GM21381 (cell line): ENCODE results near the gene ECPAS.
A peak's percentile ranks its signal among the peaks of the same experiment; 100 is the strongest.
"Not testable (repeated sequence)": the region's sequence is repeated elsewhere in the genome, so short reads cannot be mapped to it uniquely, and the experiment has no call there.

Experiments
- ATAC-seq: cut with Tn5 transposase; IDR thresholded peaks from one replicate; pipeline ENCODE4 v1.9.1; 2021; ENCODE audit warnings: mild to moderate bottlenecking, moderate library complexity; ENCODE audit not compliant: unreplicated experiment

The ECPAS gene, protein sequence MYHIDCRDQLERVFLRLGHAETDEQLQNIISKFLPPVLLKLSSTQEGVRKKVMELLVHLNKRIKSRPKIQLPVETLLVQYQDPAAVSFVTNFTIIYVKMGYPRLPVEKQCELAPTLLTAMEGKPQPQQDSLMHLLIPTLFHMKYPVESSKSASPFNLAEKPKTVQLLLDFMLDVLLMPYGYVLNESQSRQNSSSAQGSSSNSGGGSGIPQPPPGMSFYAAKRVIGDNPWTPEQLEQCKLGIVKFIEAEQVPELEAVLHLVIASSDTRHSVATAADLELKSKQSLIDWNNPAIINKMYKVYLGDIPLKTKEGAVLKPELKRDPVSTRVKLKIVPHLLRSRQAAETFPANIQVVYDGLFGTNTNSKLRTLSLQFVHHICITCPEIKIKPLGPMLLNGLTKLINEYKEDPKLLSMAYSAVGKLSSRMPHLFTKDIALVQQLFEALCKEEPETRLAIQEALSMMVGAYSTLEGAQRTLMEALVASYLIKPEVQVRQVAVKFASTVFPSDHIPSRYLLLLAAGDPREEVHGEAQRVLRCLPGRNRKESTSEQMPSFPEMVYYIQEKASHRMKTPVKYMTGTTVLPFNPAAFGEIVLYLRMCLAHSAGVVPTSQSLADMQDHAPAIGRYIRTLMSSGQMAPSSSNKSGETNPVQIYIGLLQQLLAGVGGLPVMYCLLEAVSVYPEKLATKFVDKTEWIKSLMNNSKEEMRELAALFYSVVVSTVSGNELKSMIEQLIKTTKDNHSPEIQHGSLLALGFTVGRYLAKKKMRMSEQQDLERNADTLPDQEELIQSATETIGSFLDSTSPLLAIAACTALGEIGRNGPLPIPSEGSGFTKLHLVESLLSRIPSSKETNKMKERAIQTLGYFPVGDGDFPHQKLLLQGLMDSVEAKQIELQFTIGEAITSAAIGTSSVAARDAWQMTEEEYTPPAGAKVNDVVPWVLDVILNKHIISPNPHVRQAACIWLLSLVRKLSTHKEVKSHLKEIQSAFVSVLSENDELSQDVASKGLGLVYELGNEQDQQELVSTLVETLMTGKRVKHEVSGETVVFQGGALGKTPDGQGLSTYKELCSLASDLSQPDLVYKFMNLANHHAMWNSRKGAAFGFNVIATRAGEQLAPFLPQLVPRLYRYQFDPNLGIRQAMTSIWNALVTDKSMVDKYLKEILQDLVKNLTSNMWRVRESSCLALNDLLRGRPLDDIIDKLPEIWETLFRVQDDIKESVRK (N-terminal part only)

DNA sequence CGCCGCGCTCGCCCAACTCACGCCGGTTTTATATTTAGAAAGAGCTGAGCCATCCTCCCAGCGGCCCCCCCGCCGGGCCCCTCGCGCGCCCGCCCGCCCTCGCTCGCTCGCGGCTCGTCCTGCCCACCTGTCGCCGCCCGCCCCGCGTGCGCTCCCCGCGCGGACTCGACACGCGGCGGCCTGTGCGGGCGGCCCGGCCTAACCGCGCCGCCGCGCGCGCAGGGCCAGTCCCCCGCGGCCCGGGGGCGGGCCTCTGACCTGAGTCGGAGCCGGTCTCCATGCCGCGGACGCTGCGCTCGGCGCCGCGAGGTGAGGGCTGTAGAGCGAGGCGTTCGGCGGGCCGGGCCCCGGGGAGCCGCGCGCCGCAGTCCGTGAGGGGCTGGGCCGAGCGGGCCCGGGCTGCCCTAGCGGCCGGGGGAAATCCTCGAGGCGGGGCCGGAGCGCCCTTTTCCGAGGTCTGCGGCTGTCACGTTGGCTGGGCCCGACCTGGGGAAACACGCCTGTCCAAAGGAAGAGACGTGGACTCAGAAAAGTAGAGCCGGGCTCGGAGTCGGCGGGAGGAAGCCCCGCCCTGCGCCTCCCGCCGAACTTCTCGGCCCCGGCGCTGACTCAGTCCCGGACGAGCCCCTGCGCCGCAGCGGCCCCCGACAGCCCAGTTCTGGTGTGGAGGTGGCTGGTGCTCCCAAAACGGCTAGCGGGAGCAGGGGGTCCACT is at the start of gene ECPAS:
TSS of gene ECPAS (minus strand) at position 526 of the 714 bp plus-strand sequence. CDS start 11,465 bp downstream, outside the sequence.
- ATAC-seq: peak; percentile 49

DNA sequence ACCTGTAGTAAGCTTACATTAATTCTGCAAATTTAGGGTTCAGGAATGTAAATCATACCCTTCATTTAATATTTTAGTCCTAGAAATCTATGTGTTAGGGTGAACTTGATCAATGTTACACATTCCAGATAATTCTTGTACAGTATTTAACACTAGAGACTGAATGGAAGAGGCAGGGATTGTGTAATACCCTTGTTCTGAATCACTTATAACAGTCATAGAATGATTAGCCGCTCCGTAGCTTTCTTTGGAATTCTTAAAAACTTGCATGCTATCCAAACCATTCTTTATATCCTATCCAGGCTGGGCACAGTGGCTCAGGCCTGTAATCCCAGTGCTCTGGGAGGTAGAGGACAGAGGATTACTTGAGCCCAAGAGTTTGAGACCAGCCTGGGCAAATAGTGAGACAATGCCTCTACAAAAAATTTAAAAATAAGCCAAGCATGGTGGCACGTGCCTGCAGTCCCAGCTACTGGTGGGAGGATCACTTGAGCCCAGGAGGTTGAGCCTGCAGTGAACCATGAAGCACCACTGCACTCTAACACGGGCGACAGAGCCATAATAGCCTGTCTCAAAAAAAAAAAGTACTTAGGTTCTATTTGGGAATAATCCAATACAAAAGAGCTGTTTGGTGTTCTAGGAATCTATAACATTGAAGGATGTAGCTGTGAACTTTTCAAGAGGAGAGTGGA is 49.1 kb upstream of the ECPAS start:
- no peak for ATAC-seq

DNA sequence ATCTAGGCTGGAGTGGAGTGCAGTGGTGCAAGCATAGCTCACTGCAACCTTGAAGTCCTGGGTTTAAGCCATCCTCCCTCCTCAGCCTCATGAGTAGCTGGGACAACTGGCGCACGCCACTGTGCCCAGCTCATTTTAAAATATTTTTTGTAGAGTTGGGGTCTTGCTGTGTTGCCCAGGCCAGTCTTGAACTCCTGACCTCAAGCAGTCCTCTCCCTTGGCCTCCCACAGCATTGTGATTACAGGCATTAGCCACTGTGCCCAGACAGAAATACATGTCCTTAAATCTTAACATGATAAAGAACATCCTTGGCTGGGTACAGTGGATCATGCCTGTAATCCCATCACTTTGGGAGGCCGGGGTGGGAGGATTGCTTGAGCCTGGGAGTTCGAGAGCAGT is 47.5 kb upstream of the ECPAS start:
- ATAC-seq: no peak

DNA sequence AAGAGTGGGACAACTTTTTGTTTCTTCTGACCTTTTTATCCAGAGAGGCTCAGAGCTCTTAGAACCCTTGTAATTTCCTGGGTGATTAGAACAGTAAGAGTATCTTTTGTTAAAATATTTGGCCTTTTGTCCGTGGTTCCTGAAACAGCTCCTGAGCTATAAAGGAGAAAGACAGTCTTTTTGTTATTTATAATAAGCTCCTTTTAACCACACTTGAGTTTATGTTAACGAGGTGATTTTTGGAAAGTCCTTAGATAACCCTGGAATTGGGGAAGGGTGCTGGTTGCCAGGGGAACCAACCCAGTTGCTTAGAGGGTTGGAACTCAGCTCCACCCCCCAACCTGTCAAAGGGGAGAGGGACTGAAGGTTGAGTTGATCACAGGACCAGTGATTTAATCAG is 45.6 kb upstream of the ECPAS start:
- no peak for ATAC-seq

DNA sequence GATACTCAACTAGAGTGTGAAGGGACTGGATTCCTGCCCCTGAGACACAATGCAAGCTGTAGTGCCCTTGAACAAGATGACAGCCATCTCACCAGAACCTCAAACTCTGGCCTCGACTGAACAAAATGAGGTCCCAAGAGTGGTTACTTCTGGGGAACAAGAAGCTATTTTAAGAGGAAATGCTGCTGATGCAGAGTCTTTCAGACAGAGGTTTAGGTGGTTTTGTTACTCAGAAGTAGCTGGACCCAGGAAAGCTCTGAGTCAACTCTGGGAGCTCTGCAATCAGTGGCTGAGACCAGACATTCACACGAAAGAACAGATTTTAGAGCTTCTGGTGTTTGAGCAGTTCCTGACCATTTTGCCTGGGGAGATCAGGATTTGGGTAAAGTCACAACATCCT is 43.2 kb upstream of the ECPAS start:
- no peak for ATAC-seq

DNA sequence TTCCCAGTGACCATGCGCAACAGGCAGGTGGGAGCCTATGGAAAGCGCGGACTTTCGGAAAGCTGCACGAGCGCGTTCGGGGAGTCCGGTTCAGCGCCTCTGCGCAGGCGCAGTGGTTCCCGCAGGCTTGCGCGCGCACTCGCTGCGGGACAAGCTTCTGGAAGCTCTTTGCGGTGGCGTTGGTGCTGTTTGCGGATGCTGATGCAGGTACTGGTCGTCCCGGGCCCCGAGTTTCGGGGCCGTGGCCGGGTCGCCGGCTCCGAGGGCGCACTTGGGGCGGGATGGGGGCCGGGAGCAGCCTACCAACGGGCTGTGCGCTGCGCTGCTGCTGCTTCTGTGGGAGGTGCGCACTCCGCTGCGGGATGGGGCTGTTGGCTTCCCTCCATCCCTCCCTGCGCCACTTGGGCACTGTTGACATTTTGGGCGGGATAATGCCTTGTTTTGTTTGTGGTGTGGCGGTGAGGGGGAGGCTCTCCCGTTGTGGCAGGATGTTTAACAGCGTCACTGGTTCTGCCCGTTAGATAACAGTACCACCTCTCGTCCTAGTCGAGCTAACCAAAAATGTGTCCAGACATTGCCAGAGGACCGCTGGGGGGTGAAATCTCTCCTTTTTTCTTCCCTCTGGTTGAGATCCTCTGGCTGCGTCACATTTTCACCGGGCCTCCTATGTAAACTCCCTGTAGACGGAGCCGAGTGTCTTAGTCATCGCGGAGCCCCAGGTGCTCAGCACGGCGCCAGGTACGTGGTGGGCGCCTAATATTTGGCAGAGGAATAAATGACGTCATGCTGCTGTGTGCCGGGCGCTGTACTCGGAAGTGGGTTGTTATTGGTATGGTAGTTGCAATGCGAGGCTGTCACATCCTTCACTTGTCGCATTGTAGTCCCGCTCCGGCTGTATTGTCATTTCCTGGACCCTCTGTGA is 41.1 kb upstream of the ECPAS start, which contains the start of gene ZNF483:
TSS of gene ZNF483 (plus strand) at position 124 of the 922 bp plus-strand sequence. CDS start 2,217 bp downstream, outside the sequence.
- ATAC-seq: no peak

DNA sequence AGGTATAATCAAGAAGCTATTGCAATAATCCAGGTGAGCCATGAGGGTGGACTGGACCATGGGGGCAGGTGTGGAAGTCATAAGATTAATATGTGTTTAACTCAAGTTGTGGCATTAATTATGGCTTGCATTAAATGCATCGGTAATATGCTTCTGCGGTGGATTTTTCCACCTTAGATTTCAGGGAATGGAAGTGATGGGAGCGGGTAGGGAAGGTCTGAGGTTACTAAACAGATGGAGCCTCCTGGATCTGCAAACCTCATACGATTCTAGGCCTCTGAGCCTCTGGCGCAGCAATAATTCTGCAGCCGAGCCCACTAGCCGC is 40.5 kb upstream of the ECPAS start:
- ATAC-seq: no peak

DNA sequence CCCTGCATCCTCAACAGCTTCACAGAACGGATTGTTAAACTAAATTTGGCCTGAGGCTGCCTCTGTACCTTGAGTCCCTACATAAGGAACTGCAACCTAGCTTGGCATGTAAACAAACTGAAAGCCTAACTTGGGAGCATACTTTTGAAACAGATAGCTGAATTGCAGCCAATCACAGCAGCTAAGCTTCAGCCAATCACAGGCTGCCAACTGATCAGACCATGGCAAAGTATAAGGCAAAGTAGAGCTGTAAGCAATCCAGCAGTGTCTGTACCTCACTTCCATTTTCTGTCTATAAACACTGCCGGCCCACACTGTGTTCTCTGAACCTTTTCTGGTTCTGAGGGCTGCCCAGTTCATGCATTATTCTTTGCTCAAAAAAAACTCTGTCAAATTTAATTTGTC is 31.9 kb upstream of the ECPAS start:
- ATAC-seq: no peak

DNA sequence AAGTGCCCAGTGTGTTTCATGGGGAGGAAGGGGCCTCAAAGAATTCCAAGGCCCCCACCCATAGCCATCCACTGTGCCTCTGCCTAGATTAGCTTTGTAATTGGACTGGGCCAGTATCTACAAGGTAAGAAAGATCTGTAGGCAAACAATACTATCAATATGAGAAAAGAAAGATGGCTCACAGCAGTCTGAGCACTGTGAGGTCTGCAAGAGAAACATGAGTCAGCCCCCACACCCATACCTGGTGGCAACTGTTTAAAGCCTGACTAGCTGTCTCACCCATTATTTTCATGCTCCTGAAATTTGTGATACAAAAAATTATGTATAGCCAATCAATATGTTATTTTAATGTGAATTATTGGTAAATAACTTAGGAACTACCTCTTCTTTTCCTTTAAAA is 30.8 kb upstream of the ECPAS start:
- no peak for ATAC-seq

DNA sequence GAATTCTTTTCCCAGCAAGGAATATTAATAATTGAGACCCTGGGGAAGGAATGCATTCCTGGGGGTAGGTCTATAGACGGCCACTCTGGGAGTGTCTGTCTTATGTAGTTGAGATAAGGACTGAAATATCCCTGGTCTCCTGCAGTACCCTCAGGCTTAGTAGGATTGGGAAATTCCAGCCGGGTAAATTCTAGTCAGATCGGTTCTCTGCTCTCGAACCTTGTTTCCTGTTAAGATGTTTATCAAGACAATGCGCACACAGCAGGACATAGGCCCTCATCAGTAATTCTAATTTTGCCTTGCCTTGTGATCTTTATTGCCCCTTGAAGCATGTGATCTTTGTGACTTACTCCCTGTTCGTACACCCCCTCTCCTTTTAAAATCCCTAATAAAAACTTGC is 27.4 kb upstream of the ECPAS start:
- not testable (repeated sequence) for ATAC-seq

DNA sequence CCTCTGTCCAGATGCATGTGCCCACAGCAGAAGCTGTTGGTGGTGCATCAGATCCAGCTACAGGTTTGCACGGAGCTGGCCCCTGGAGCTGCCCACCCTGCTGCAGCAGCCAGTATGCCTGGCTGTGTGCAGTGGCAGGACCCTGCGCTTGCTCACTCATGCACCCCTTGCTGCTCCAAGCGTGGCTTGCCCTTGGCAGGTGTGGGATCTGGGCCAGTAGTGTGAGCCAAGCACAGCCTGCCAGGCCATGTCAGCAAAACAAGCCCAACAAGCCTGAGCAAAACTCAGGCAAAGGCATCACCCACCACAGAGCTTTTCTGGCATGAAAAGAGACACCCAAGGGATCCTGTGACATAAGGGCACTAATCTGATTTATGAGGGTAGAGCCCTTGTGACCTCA is 18.3 kb upstream of the ECPAS start:
- no peak for ATAC-seq

DNA sequence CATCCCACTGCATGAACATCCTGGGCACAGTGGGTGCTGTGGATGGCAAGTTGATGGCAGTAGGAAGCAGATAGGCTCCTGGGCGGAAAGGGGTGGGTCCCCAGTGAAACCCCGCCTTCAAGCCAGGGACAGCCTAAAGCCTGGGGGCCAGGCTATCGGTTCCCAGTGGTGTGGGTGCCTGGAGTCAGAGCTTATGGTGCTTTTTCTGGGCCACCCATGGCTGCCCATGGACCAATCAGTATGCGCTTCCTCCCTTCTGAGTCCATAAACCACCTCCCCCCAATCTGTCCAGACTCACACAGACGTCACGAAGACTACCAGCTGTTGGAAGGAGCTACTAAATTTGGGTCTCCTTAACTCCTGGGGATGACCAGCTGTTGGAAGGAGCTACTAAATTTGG is 17.5 kb upstream of the ECPAS start:
- no peak for ATAC-seq

DNA sequence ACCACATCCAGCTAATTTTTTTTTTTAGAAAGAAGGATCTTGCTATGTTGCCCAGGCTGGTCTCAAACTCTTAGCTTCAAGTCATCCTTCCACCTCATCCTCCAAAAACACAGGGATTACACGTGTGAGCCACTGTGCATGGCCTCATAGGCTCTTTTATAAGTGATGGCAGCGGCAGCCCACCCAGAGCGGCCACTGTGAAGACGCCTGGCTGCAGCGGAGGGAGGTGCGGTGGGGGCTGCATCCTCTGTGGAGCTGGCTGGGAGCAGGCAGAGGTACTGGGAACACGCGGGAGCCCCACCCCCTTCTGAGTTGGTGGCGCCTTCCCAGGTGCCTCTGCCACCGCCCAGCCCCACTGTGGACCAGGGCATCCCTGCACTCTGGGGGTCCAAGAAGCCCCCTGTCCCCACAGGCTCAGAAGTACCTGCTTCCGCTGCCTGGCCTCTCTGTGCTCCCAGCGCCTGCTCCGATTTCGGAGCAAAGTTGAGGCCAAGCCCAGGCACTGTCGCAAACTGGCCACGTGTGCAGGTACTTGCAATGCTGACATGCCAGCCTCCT is 16.9 kb upstream of the ECPAS start:
- no peak for ATAC-seq

DNA sequence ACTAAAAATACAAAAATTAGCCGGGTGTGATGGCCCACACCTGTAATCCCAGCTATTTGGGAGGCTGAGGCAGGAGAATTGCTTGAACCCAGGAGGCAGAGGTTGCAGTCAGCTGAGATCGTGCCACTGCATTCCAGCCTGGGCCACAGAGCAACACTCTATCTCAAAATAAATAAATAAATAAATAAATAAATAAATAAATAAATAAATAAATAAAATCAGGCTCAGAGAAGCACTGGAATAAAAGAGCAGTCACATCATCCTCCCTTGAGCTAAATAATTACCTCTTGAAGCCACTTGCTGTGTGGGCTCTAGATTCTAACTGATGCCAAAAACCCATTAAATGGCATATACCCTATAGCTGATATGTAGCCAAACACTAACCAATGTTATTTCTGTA is 13.0 kb upstream of the ECPAS start:
- not testable (repeated sequence) for ATAC-seq

DNA sequence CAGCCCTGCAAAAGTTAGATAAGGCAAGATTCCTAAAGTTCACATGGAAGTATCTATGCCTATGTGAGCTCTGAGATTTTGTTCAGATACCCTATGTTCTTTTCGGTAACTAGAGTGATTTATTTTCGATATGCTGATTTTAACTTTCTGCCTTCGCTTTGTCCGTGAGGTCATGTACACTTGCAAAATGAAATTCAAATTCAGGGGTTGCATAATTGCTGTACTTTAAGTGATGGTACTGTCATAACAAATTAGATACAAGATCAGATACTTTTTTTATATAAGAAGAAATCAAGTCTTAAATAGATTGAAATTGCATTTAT is 350 bp upstream of the ECPAS start:
- ATAC-seq: no peak

DNA sequence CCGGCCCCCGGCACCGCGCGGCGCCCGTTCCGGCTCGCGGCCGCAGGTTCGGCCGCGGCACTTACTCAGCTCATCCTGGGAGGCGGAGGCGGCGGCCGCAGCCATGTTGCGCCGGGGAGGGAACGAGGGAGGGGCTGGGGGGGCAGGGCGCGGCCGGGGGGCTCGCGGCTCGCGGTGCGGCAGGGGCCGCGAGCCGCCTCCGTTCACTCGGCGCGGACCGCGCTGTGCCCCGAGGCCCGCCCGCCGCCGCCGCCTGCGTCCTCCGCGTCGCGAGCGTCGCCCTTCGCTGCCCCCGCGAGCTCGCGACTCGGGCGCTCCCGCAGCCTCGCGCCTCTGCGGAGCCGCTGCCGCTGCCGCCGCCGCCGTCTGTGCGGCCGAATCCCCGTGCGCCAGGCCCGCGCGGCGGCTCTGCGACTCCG is 735 bp downstream of the ECPAS start:
- ATAC-seq: peak; percentile 36

DNA sequence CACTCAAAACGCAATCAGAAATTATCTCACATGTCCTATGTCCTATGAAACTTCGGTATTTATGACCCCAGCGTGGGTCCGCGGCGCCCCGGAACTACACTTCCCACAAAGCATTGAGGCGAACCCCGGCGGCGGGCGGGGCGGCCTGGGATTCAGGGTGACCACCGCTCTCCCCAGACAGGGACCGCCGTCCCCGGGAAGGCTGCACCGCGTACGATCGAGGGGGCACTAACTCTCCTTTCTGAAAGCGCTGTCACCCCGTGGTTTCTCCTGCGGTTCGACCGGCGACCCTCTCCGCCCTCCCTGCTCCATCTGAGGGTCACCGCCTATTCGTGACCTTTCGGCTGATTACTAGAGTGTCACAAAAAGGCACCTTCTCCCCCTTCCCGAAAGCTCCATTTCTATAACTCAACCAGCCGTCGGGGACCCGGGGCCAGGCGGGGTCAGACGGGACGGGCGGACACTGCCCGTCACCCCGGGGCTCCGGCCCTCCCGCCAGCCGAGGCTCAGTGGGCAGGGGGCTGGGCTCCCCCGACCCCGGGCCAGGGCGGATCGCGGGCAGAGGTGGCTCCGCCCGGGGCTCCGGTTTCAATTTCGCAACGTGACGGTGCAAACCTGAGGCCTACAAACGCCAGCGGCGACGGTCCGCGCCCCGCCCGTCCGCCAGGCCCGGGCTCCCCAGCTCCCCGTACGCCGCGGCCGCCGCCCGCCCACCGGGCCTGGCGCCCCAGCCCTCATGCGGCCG is 1.3 kb downstream of the ECPAS start:
- peak; percentile 56 for ATAC-seq
